A673 (cell line): ENCODE results near the gene PSMB10.

Experiments used
- CTCF ChIP-seq: fragments of 300-800, 200-600 bp; sonication (generic); conservative IDR thresholded peaks from 2 replicates; pipeline ENCODE4 v1.5.1; 2017; ENCODE audit warnings: low read depth, mild to moderate bottlenecking, antibody characterized with exemption, low read length, moderate library complexity, mixed read lengths
- EZH2 ChIP-seq: fragments of 200-600 bp; sonication (generic); IDR thresholded peaks from 2 replicates; pipeline ENCODE4 v1.6.1; 2017; ENCODE audit warnings: borderline replicate concordance, low read depth, mild to moderate bottlenecking, mixed read lengths, antibody characterized with exemption, low read length; ENCODE audit not compliant: poor library complexity, severe bottlenecking

GRCh38 chr16:67901734-67902133 is 34.9 kb downstream of the PSMB10 start:
- no peak for TF ChIP-seq EZH2
- no peak for TF ChIP-seq CTCF
